Neural crest cell (in vitro differentiated cells): ENCODE results near the gene DIP2C. TPM values are rescaled to one million over a fixed set of nuclear protein-coding genes. Genes with fewer than 3 reads are reported as not detected.

ENCODE experiments used
- DNase-seq: peaks from one replicate; pipeline ENCODE4 v3.0.0; 2021; ENCODE audit warnings: low read depth, mixed read lengths, low spot score
- H3K27ac Mint-ChIP-seq: one replicate; pipeline ENCODE4 v1.8.0; 2021; ENCODE audit warnings: mild to moderate bottlenecking, mixed read lengths; ENCODE audit not compliant: unreplicated experiment
- H3K27me3 Mint-ChIP-seq: 2 replicates; pipeline ENCODE4 v1.8.0; 2021; ENCODE audit warnings: low read depth, mild to moderate bottlenecking, mixed read lengths
- H3K36me3 Mint-ChIP-seq: 2 replicates; pipeline ENCODE4 v1.8.0; 2021; ENCODE audit warnings: low read depth, mild to moderate bottlenecking, mixed read lengths
- H3K4me1 Mint-ChIP-seq: 2 replicates; pipeline ENCODE4 v1.8.0; 2021; ENCODE audit warnings: mixed read lengths
- H3K4me3 Mint-ChIP-seq: one replicate; pipeline ENCODE4 v1.8.0; 2021; ENCODE audit warnings: mild to moderate bottlenecking, mixed read lengths
- H3K9me3 Mint-ChIP-seq: 2 replicates; pipeline ENCODE4 v1.8.0; 2021; ENCODE audit warnings: mixed read lengths
- CTCF ChIP-seq: fragments of 200-600 bp; sonication (generic); conservative IDR thresholded peaks from 2 replicates; pipeline ENCODE4 v1.5.0; 2021; ENCODE audit warnings: antibody characterized with exemption, mild to moderate bottlenecking
- total RNA-seq: library from RNA; stranded (reverse); gene quantifications from 2 replicates; pipeline ENCODE4 v1.2.1, GENCODE V29; 2021

DIP2C gene
- total RNA-seq, 1 donor from 2014 or later: 21.7 TPM

DNA sequence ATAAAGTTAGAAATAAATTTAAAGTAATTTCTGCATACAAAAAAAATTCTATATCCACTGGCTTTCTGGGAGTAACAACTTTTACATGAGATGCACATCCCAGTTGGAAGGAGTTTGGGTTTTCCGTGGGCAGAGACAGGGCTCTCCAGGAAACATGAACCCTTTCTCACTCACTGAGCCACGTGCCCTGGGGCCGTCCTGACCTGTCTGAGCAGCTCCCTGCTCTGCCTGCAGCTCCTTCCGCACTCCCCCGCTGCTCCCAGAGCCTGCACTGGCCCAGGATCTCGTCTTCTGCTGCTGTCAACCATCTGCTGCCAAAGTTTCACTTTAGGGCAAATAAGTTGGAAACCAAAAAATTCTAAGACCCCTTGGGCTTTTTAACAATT is 169.1 kb downstream of the DIP2C start:
- no peak for TF ChIP-seq CTCF
- H3K36me3 Mint-ChIP-seq: peaks cover 2% of the 10 kb centered on the region
- H3K27me3 Mint-ChIP-seq: peaks cover 2% of the 10 kb centered on the region
- DNase-seq: no peak
- H3K4me1 Mint-ChIP-seq: peaks cover 60% of the 10 kb centered on the region
- no peaks in the 10 kb centered on the region for H3K9me3 Mint-ChIP-seq
- no peak overlapping the region for H3K4me3 Mint-ChIP-seq
- no peak overlapping the region for H3K27ac Mint-ChIP-seq

- no peak for TF ChIP-seq CTCF
- peak overlapping the region; percentile 54 for H3K27ac Mint-ChIP-seq
- DNase-seq: no peak
- H3K27me3 Mint-ChIP-seq: peaks cover 2% of the 10 kb centered on the region
- H3K36me3 Mint-ChIP-seq: peaks cover 2% of the 10 kb centered on the region
- H3K9me3 Mint-ChIP-seq: no peaks in the 10 kb centered on the region
- H3K4me1 Mint-ChIP-seq: peaks cover 63% of the 10 kb centered on the region
- no peak overlapping the region for H3K4me3 Mint-ChIP-seq
Observed at GRCh38 chr10:519716-520401, 169.6 kb downstream of the DIP2C start.

- H3K36me3 Mint-ChIP-seq: peaks cover 2% of the 10 kb centered on the region
- H3K27me3 Mint-ChIP-seq: peaks cover 2% of the 10 kb centered on the region
- no peak for TF ChIP-seq CTCF
- no peak overlapping the region for H3K4me3 Mint-ChIP-seq
- peaks cover 67% of the 10 kb centered on the region for H3K4me1 Mint-ChIP-seq
- DNase-seq: no peak
- H3K27ac Mint-ChIP-seq: no peak overlapping the region
- no peaks in the 10 kb centered on the region for H3K9me3 Mint-ChIP-seq
Observed at GRCh38 chr10:519055-519715, 170.3 kb downstream of the DIP2C start.

DNA sequence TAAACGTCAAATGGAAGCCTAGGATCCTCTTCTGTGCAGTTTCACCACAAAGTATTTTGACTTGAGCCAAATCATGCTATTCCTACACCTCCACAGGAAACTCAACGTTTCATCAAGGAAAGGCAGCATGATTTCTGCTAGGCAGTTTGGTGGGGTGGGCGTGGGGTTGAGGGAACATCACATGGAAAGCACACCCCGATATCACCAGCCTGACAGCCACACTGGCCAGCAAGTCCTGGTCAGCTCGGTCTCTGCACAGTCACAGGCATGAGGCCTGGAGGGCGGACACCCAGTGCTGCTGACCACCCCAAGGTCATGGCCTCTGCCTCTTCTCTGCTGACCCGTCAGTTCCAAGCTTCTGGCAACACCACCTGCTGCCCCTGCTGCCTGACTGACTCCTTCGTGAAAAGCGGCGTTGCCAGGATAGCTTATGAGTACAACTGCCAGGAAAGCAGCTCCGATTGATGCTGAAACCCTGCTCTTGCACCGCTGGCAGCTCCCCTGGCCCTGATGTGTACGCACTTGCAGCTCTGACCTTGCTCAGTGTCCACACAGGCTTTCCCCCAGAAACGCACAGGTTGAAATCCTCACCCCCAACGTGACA is 171.5 kb downstream of the DIP2C start:
- no peak overlapping the region for H3K4me3 Mint-ChIP-seq
- TF ChIP-seq CTCF: no peak
- no peak for DNase-seq
- H3K4me1 Mint-ChIP-seq: peaks cover 74% of the 10 kb centered on the region
- H3K27me3 Mint-ChIP-seq: peaks cover 2% of the 10 kb centered on the region
- H3K9me3 Mint-ChIP-seq: no peaks in the 10 kb centered on the region
- H3K36me3 Mint-ChIP-seq: peaks cover 2% of the 10 kb centered on the region
- H3K27ac Mint-ChIP-seq: no peak overlapping the region

DNA sequence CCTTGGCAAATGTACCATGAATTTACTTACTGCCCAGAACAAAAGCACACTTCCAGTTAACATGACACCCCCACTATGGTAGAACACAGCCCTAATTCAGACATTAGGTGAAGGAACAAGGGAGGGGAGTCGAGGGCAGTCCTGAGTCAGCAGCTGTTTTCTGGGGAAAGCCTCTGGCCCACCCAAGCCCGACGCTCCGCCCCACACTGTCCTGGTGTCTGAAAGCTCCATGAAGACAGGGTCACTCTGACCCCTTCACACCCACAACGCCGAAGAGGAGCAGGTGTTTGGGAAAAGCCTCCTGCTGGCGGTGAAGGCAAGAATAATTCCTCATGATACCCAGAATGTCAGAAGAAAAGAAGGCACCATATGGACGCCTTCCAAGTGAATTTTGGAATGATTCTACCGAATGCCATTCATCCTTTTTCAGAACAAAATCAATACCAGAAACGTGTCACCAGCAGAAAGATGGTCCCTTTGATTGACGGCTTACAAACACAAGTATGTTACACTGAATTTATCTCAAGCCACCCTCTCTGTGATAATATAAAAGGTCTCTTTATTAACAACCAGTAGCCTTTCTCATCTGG is 172.1 kb downstream of the DIP2C start:
- Mint-ChIP-seq H3K4me1 (peaks cover 70% of the 10 kb centered on the region), H3K9me3 (no peaks in the 10 kb centered on the region), H3K4me3 (no peak overlapping the region), H3K27me3 (peaks cover 2% of the 10 kb centered on the region), H3K36me3 (peaks cover 2% of the 10 kb centered on the region), H3K27ac (peak overlapping the region; percentile 93)
- no peak for TF ChIP-seq CTCF
- no peak for DNase-seq
